Measurements from ENCODE around the gene ELMO2.

Gene ELMO2

DNA sequence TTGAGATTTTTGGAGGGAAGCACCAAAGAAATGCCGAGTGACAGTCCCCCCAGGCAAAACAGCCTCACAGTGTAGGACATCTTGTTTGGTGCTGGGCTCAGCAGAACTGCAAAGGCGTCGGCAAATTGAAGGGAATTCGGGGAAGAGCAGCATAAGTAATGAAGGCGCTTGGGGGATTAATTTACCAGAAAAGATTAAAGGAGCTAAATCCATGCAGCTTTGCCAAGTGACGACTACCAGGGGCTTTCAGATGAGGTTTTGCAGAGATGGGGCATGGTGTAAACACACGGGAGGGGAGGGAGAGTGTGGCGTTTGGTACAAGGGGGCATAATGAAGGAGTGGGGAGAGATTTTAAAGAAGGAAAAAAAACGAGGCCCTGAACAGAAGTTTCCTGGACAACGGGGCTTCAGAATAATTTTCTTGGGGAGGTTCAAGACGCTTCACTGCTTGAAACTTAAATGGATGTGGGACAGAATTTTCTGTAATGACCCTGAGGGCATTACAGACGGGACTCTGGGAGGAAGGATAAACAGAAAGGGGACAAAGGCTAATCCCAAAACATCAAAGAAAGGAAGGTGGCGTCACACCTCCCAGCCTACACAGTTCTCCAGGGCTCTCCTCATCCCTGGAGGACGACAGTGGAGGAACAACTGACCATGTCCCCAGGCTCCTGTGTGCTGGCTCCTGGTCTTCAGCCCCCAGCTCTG is 52.8 kb downstream of the ELMO2 start:
- Histone ChIP-seq H3K4me1 (ENCODE audit: insufficient read depth, poor library complexity, severe bottlenecking) (no peaks in the 10 kb centered on the region), H3K9me3 (ENCODE audit: severe bottlenecking) (no peaks in the 10 kb centered on the region), H3K36me3 (ENCODE audit: low read depth) (peaks cover 34% of the 10 kb centered on the region), H3K27ac (ENCODE audit: poor library complexity, severe bottlenecking) (no peak overlapping the region), H3K4me3 (ENCODE audit: severe bottlenecking) (no peak overlapping the region), H3K27me3 (ENCODE audit: insufficient read depth, poor library complexity, severe bottlenecking) (no peaks in the 10 kb centered on the region)
- ATAC-seq (ENCODE audit: low read depth) (no peak), DNase-seq (ENCODE audit: low spot score) (no peak)
- TF ChIP-seq, protein P1, sequence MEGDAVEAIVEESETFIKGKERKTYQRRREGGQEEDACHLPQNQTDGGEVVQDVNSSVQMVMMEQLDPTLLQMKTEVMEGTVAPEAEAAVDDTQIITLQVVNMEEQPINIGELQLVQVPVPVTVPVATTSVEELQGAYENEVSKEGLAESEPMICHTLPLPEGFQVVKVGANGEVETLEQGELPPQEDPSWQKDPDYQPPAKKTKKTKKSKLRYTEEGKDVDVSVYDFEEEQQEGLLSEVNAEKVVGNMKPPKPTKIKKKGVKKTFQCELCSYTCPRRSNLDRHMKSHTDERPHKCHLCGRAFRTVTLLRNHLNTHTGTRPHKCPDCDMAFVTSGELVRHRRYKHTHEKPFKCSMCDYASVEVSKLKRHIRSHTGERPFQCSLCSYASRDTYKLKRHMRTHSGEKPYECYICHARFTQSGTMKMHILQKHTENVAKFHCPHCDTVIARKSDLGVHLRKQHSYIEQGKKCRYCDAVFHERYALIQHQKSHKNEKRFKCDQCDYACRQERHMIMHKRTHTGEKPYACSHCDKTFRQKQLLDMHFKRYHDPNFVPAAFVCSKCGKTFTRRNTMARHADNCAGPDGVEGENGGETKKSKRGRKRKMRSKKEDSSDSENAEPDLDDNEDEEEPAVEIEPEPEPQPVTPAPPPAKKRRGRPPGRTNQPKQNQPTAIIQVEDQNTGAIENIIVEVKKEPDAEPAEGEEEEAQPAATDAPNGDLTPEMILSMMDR (IDR thresholded peaks at IDR 0.05; ENCODE audit: poor library complexity, severe bottlenecking), result no peak

DNA sequence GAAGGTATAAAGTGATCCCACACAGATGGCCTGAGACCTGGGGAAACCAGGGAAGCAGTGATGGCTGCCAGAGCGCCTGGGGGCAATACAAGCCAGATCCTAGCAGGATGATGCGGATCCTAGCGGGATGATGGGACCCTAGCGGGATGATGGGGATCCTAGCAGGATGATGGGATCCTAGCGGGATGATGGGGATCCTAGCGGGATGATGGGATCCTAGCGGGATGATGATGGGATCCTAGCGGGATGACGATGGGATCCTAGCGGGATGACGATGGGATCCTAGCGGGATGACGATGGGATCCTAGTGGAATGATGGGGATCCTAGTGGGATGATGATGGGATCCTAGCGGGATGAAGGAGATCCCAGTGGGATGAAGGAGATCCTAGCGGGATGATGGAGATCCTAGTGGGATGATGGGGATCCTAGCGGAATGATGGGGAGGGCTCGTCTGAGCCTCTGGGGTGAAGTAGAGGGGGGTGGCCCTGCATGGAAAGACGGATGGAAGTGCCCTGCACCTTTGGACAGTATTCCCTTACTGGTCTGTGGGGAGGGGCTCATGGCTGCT is 54.0 kb downstream of the ELMO2 start:
- Histone ChIP-seq H3K9me3 (ENCODE audit: severe bottlenecking) (no peaks in the 10 kb centered on the region), H3K4me1 (ENCODE audit: insufficient read depth, poor library complexity, severe bottlenecking) (no peaks in the 10 kb centered on the region), H3K27me3 (ENCODE audit: insufficient read depth, poor library complexity, severe bottlenecking) (no peaks in the 10 kb centered on the region), H3K36me3 (ENCODE audit: low read depth) (peaks cover 28% of the 10 kb centered on the region), H3K27ac (ENCODE audit: poor library complexity, severe bottlenecking) (no peak overlapping the region), H3K4me3 (ENCODE audit: severe bottlenecking) (no peak overlapping the region)
- DNase-seq (ENCODE audit: low spot score) (no peak), ATAC-seq (ENCODE audit: low read depth) (no peak)
- TF ChIP-seq, protein P1 (IDR thresholded peaks at IDR 0.05; ENCODE audit: poor library complexity, severe bottlenecking), result no peak

- Histone ChIP-seq H3K27me3 (ENCODE audit: insufficient read depth, poor library complexity, severe bottlenecking) (no peaks in the 10 kb centered on the region), H3K4me3 (ENCODE audit: severe bottlenecking) (no peak overlapping the region), H3K36me3 (ENCODE audit: low read depth) (peaks cover 28% of the 10 kb centered on the region), H3K9me3 (ENCODE audit: severe bottlenecking) (no peaks in the 10 kb centered on the region), H3K27ac (ENCODE audit: poor library complexity, severe bottlenecking) (no peak overlapping the region), H3K4me1 (ENCODE audit: insufficient read depth, poor library complexity, severe bottlenecking) (no peaks in the 10 kb centered on the region)
- DNase-seq (ENCODE audit: low spot score) (no peak), ATAC-seq (ENCODE audit: low read depth) (no peak; the same call in 2 of the 3 replicates)
- TF ChIP-seq, protein P1 (IDR thresholded peaks at IDR 0.05; ENCODE audit: poor library complexity, severe bottlenecking), result no peak
These were observed 54.9 kb downstream of the ELMO2 start for GRCh38 chr20:46351357-46352058.

GRCh38 chr20:46350986-46351267 is 55.5 kb downstream of the ELMO2 start:
- peaks cover 22% of the 10 kb centered on the region for H3K36me3 ChIP-seq (ENCODE audit: low read depth)
- H3K4me3 ChIP-seq (ENCODE audit: severe bottlenecking), result no peak overlapping the region
- H3K27ac ChIP-seq (ENCODE audit: poor library complexity, severe bottlenecking), result no peak overlapping the region
- H3K27me3 ChIP-seq (ENCODE audit: insufficient read depth, poor library complexity, severe bottlenecking), result no peaks in the 10 kb centered on the region
- no peak for ATAC-seq (ENCODE audit: low read depth)
- H3K4me1 ChIP-seq (ENCODE audit: insufficient read depth, poor library complexity, severe bottlenecking), result no peaks in the 10 kb centered on the region
- TF ChIP-seq, protein P1 (IDR thresholded peaks at IDR 0.05; ENCODE audit: poor library complexity, severe bottlenecking), result no peak
- H3K9me3 ChIP-seq (ENCODE audit: severe bottlenecking), result no peaks in the 10 kb centered on the region
- DNase-seq (ENCODE audit: low spot score), result no peak

Measured in RWPE2 (cell line).